Globus pallidus (tissue), 1 donor: ENCODE data around the gene RTTN.

Experiments
- DNase-seq: peaks from one replicate; pipeline ENCODE4 v3.0.0-alpha.2; 2015; ENCODE audit warnings: low spot score

Gene RTTN

DNA sequence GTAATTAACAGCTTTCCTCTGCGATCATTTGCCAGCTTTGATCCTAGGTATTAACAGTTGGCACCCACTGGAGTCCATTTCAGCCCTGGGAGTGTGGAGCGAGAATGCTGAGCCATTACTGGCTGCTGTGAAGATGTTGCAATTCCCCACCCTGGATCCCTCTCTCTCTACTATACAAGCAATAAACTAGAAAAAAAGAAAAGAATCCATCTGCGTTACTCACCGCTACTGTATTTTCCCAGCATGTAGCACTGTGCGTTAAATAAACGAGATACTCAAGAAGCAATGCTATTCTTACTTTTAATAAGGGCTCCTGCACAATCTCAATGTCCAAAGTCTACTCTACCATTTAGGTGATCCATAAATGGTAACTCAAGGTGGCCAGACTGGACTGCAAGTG, 8.5 kb downstream of the RTTN start:
- no peak for DNase-seq

DNA sequence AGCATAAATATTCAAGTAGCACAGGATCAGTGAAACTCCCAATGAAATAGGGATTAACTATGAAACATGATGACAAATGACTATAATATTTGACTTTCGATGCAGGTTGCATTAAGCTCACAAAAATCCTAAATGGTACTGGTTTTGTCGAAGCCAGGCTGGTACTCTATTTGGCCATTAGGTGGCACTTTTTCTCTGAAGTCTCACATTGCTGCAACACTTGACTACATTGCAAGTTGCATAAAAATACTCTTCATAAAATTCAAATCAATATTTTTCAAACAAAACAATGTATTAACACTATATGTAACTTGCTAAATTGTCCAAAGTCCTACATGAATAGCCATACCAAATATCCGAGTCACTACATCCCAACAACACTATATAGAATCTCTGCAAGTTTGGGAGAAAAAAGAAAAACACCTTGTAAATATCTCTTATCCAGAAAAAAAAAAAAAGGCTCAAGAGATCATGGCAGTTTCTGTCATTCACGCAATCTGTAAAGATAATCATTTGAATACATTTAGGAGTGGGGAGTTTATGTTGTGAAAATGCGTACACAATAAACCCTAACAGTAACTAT, 9.5 kb downstream of the RTTN start:
- peak; percentile 71 for DNase-seq

DNA sequence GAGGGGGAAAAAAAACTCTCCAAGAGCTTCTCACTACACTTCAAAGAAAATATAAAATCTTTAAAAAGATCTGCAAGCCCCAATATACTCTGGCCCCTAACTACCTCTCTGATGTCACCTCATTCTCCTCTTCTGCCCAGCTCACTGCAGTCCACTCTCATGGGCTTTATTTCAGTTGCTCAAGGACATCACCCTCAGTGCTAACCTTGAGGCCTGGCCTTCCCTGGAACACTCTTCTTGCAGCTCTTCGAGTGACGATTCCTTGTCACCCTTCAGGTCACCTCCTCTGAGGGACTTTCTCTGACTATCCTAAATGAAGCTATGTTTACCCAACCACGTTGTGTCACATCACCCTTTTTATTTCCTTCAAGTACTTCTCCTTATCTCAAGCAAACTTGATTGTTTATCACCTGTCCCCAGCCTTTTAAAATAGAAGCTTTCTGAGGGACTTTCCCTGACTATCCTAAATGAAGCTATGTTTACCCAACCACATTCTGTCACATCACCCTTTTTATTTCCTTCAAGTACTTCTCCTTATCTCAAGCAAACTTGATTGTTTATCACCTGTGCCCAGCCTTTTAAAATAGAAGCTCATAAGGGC, 10.4 kb downstream of the RTTN start:
- no peak for DNase-seq

DNA sequence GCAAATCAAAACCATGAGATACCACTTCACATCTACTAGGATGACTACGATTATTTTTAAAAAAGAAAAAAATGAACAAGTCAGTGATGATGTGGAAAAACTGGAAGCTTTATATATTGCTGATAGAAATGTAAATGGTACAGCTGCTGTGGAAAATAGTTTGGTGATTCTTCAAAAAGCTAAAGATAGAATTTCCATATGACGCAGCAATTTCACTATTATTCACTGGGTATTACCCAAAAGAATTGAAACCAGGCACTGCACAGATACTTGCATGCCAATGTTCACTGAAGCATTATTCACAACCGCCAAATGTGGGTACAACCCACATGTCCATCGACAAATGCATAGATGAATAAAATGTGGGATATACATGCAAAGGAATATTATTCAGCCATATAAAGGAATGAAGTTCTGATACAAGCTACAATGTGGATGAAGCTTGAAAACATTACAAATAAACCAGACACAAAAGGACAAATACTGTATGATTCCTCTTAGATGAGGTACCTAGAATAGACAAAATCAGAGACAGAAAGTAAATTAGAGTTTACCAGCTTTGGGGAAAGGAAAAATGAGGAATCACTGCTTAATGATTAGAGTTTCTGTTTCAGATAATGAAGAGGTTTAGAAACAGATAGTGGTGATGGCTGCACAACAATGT, 11.1 kb downstream of the RTTN start:
- DNase-seq: no peak

DNA sequence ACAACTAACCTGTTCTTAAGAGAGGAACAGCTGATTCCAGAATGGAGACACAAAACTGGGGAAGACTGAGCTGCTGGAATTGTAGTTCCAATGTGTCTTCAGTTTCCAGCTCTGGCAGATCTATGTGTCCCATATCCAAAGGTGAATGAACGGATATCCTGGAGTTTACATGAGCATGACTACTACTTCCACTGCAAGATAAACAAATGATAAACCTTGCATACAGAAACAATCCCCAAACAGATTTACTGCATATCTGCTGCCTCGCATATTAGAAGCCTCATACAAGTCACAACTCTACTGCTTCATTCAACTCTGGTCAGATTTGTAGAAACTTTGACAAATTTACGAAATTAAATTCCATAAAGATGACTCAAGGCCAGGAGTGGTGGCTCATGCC, 15.0 kb downstream of the RTTN start:
- DNase-seq: no peak

DNA sequence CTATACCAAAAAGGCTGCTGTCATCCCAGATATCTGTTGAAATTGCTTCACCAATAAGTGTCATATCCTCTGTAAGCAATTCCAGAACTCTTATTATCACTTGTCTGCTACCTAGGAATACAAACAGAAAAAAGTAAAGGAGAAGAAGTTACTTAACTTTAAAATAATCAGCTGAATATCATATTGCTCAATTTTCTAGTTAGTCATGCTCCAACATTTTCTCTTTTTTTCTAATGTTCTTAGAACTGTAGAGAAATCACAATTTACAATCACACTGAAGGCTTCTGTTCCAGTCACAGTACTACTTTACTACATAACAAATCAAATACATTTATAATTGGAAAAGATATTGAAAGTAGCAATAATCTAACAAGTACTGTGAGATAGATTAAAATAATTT, 17.4 kb downstream of the RTTN start:
- no peak for DNase-seq

DNA sequence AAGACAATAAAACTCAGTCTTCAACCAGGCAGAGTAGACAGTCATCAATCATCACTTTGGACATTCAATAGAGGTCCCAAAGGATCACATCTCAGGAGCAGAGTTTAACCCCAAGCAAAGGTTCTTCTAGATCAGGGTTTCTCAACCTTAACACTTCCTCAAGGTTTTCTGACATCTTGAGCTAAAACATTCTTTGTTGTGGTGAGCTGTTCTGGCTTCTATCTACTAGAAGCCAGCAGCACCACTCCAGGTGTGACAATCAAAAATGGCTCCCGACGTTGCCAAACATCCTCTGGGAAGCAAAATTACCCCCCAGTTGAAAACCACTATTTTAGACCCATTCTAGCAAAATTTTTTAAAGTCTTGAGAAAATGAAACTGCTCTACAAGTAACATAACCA, 22.0 kb downstream of the RTTN start:
- no peak for DNase-seq

DNA sequence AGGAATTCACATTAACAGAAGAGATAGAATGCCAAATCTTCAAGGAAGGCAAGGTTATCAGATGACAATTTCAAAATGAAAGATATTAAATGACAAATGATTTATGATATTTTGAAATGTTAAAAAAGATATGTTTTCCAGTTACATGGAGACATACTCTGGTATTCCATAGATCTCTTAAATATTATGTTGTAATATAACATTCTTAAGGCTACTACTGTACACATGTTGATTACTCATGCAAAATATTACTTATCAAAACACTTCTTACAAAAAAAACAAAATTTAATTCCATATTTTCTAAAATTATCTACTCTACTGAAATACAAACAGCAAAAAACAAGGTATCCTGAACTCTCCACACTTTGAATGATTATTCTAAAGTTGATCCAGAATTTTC, 22.9 kb downstream of the RTTN start:
- DNase-seq: no peak

DNA sequence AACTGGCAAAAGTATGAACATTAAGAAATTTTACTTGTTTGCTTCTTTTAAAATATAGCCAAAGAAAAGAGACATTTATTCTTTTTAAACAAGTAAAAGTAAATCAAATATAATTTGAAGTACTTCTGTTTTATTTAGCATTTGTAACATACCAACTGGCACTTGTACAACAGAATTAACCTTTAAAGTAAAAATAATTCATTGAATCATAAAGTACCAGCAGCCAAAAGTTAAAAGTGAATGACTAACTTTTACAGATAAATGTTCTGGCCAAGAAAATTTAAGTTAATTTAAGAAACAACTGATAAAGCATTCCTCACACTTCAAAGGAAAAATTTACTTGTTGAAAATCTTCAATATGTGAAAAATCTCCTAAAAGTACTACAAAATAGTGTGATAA, 23.8 kb downstream of the RTTN start:
- DNase-seq: no peak

DNA sequence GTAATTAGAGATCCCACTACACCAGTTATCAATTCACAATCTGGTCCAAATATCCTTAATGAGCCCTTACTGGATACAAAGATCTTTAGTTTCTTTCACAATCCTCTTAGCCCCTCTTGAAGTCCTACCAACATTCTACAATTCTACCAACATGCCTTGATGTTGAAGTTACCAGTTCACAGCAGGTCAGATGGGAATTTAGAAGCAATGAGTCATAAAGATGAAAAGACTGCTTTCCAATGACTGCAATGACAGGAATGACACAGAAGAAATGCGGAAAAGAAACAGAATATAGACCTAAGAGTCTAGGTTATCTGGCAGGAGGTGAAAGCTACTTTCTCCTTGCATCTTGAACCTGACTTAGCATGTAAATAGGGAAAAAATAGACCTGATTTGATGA, 24.5 kb downstream of the RTTN start:
- no peak for DNase-seq

DNA sequence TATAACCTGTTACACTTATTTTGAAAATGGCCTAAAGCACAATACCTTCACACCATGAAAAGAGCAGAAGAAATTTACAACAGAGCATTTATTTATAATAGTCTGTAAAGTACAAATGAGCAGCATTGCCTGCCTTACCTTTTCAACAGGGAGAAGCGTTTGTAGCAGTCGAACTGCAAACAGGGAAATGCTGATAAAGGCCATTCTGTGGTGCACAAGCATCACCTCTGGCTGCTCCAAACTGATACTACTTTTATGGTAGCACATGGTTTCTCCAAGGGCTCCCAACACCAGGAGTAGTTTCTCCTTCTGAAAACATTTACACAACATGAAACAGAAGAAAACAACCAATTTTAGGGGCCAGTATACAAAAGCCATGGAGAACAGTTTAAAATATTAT, 28.9 kb downstream of the RTTN start:
- DNase-seq: no peak

DNA sequence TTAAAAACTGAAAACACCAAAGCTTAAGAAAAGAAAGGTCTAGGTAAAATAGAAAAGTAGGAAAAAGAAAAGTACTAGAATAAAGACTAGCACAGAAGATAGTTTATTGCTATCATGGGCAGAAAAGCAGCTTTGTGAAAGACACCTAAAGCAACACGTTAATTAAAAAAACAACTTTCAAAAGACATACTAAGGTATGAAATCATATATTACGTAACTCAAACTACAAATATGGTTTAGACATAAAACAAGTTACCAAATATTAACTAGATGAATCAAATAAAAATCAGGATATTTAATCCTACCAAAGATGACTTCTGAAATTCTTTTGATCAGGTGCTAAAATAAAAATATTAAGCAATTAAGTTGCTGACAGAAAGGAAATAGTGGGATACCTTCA, 30.3 kb downstream of the RTTN start:
- DNase-seq: no peak

DNA sequence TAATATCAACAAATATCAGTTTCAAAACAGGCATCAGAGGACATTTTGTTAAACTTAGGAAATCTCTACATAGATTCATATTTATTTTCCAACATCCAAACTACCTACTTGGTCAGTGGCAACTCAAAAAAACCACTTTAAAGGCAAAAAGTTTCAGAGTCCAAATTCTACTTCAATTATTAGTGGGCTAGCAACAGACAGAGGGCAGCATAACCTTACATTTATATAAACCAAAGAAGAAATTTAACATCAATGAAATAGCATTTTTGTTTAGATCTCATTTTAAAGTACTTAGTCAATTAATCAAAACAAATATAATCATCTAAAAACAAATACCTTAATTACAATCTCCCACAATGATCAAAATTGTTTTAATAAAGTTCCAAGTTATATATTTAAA, 33.3 kb downstream of the RTTN start:
- peak; percentile 22 for DNase-seq

DNA sequence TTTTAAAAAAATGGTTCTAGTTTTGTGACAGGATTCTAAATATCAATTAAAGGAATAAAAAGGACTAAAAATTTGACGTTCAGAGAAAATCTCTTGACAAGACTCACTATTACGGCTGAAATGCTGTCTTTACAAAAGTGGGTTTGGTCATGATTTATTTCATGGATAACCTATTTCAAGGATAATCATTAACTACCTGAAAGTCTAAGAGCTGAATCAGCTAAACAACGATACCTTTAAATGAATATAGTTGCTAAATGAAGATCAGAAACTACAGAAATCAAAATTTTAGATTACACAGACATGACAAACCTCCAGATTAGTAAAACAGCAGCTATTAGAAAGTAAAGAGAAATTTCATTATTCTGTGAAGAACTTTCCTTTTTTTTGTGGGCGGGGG, 35.7 kb downstream of the RTTN start:
- DNase-seq: no peak

DNA sequence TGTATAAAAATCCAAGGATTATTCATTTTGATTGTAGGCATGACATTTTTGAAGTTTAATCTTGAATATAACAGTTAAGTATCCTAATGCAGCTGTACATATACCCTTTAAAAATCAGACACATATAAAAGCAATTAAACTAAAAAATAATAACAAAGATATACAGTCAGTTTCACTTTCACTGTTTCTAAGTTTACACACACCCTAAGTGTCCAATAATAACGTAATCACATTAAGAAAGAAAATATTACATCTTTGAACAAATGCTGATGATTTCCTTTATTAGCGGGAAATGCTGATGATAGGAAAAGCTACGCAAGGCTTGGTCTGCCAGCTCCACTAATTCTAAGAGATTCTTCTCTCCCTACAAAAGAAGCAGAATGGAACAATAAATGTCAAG, 38.8 kb downstream of the RTTN start:
- DNase-seq: no peak

DNA sequence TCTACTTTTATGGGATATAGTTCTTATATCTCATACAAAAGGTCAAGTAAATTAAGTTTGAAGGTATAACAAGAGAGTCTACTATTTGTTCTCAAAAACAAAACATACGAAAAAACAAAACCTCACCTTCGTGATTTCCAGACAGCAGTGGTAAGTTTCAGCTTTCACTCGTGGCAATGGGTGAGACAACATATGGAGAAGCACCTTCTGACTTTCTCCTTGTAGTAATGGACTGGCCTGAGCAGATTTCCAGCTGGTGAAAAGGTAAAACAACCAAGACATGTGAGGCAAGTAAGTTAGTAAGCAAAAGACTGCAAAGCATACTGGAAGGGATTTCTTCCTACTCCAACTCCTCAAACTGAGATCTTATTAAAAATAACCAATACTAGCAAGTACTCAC, 39.6 kb downstream of the RTTN start:
- no peak for DNase-seq

DNA sequence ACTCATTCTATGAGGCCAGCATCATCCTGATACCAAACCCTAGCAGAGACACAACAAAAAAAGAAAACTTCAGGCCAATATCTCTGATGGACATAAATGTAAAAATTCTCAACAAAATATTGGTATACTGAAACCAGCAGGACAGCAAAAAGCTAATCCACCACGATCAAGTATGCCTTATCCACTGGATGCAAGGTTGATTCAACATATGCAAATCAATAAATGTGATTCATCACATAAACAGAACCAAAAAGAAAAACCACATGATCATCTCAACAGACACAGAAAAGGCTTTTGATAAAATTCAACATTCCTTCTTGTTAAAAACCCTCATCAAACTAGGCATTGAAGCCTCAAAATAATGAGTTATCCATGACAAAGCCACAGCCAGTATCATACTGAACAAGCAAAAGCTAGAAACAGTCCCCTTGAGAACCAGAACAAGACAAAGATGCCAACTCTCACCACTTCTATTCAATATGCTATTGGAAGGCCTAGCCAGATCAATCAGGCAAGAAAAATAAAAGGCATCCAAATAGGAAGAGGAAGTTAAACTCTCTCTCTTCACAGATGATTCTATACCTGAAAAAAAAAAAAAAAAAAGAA, 45.3 kb downstream of the RTTN start:
- no peak for DNase-seq

DNA sequence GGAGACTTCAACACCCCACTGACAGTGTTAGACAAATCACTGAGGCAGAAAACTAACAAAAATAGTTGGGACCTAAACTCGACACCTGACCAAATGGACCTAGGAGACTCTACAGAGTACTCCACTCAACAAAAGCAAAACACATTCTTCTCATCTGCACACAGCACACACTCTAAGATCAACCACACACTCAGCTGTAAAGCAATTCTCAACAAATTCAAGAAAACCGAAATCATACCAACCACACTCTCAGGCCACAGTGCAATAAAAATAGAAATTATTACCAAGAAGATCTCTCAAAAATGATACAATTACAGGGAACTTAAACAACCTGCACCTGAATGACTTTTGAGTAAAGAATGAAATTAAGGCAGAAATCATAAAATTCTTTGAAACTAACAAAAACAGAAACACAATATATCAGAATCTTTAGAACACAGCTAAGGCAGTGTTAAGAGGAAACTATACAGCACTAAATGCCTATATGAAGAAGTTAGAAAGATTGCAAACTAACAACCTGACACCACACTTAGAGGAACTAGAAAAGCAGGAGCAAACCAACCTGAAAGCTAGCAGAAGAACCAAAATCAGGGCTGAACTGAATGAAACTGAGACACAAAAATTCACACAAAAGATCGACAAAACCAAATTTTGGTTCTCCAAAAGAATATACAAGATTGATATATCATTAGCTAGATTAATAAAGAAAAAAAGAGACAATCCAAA, 46.3 kb downstream of the RTTN start:
- no peak for DNase-seq

DNA sequence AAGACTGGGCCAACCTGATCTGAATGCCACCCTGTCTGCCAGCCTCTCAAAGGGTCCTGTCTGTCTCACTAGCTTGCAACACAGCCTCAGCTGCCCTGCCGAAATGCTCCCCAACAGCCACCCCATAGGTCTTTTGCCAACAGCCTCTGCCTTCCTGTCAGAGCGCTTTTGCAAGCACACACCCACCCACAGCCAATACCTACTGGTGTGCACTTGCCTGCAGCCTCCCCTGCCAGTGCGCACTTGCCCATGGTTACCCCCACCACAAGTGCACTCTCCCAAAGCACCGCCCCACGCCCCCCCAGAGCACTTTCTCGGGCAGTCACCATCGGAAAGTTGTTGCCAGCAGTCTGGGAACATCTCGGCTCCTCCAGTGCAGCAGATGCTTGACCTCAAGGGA, 48.6 kb downstream of the RTTN start:
- no peak for DNase-seq

DNA sequence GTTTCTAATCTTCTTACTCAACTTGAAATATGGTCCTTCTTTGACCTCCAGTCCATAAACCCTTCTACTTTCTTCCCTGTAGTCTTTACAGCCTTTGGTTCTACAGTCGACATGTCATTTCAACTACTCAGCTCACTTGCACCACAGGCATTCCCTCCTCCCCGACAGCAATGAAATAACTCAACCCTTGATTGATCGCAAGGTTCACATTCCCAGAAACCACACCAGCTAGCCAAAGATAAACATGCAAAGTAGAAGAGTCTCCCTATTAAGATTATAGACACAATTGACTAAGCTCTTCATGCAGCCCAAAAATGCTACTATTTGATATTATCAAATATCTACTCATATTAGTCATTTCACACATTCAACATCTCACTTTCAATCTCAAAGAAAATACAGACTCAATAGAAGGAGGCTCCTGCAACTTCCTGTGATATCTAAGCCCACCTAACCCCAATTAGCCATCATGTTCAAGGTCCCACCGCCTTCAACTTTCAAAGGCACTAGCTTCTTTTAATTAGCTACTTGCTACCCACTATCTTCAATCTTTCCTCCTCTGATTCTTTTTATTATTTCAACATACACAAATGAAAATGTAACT, 50.8 kb downstream of the RTTN start:
- no peak for DNase-seq

DNA sequence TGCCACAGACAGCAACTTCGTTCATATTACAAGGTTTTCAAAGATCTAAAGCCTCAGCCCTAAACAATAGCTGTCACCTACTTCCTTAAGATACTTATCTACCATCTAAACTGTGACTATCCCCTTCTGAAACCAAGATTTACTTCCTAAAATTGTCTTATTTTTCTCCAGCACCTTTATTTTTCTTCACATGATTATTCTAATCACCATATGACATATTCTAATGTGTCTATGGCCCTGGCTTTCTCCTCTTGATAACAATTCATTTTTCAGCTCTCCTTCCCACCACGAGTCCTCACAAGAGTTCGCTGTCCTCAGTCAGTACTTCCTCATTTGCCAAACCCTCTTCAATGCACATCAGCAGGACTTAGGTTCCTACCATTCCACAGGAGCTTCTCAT, 53.9 kb downstream of the RTTN start:
- no peak for DNase-seq

DNA sequence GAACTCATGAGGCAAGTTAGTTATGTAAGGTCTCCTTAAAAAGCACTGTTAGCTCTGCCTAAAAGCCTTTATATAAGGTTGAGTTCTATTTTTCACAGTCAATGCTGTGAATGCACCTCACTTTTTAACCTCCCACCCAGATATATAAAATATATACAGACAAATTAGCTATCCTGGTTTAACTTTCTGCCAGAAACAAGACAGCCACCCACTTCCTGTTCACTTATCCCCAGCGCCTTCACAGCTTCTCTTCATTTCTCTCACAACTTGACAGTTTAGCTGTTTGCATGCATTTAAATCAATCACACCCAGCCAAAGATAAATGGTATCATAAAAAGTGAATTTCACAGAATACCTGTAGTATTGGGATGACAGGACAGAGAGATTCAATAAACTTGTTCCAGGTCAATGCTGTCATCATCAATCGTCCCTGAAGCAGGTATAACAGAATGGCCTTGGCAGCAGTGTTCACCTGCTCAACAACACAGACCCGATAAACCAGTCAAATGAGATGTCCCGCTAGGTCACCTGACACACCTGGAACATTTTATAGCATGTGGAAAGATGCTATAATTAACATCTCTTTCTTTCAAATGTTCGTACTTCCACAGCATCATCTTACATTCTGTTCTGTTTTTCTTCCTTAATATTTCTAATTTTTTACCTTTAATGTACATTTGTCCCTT, 55.7 kb downstream of the RTTN start:
- no peak for DNase-seq
